HuH-7 (cell line): ENCODE measurements around the gene CD8B2.
"Not testable (repeated sequence)": the region's sequence is repeated elsewhere in the genome, so short reads cannot be mapped to it uniquely, and the experiment has no call there.

Experiments used
- DNase-seq: peaks from one replicate; pipeline ENCODE4 v3.0.0; 2011; ENCODE audit warnings: low spot score

Gene CD8B2

DNA sequence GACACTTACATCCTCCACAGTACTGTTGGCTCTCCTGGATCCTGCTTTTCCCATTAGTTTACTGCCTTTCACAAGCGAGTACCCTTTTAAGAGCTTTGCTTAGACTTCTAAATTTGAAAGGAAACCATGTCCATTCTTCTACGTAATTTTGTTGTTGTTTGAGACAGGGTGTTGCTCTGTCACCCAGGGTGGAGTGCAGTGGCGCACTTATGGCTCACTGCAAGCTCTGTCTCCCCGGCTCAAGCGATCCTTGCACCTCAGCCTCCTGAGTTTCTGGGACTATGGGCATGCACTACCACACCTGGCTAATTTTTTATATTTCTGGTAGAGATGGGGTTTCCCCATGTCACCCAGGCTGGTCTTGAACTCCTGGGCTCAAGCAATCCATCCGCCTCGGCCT lies 24.8 kb downstream of the CD8B2 start:
- not testable (repeated sequence) for DNase-seq

DNA sequence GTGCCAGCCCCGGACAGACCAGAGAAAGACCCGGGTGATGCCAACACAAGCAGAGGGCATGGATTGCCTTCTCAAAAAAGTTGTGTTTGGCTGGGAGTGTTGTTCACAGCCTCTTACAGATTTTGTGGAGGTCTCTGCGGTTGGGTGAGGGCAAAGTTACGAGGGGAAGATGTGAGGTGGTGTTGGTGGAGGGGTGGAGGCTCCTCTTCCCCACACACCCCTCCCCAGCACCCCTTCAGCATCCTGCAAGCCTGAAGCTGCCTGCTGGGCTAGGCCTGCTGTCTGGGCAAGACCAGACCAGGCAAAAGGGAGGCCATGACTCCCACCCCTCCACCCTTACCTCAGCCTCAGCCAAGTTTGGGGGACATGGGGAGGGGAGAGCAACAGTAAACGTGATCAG lies 26.2 kb downstream of the CD8B2 start:
- DNase-seq, result not testable (repeated sequence)

DNA sequence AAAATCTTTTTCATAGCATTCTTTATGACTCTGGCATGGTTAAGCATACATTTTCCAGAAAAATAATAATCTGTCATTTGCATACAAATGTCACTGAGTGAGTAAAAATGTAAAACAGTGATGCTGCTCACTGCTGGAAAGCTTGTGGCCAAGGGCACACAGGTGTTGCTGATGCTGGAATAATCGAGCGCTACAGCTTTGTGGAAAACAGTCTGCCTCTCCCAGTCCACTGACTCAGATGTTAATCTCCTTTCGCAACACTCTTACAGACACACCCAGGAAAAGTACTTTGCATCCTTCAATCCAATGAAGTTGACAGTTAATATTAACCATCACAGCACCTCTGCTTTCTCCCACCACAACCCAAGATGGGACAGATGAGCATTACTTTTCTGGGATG lies 27.7 kb downstream of the CD8B2 start:
- DNase-seq, result not testable (repeated sequence)

DNA sequence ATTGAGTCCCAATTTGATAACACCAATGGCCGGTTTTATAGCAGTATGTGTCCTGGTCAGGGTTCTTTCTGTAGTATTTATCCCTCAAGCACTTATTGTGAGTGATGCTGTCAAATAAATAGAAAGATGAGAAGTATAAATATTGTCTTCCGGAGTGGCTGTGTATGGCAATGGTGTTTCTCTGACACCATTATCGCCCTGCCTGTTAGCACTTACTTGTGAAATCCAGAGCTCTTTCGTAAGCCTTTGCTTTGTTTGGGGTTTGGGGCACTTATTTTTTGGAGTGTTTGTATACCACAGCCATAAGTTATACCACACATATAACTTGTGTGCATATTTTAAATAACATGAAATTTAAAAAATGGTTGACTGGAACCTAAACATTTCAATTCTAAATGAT lies 29.3 kb downstream of the CD8B2 start:
- no peak for DNase-seq

DNA sequence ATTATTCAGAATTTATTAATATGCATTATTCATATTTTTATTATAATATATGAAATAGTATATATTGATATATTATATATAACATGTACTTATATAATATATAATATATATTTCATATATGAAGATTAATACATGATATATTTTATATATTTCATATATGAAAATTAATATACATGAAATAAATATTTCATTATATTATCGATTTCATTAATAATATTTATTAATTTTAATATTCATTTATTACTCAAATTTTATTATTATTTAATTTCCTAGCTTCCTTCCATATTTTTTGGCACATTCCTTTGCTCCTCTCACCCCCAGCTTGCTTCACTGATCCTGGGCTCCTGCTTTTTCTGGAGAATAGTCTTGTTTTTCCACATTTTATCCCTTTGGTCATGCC lies 29.7 kb downstream of the CD8B2 start:
- DNase-seq, result no peak

DNA sequence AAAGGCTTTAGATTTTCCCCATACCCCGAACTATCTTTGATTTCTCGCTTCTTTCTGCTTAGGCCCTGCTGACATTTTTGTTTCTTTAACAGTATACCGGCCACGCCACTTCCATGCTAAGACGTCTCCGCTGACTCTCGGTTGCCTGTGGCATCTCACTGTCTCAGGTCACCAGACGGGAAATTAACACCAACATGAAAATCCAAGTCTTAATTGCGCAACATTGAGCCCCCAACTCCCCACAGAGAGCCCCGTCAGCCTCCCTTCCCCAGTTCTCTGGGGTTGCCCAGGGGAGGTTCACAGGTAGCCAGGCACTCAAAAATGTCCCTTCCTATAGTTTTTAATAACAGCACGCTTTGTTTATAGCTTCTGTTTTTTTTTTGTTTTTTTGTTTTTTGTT lies 30.2 kb downstream of the CD8B2 start:
- no peak for DNase-seq

DNA sequence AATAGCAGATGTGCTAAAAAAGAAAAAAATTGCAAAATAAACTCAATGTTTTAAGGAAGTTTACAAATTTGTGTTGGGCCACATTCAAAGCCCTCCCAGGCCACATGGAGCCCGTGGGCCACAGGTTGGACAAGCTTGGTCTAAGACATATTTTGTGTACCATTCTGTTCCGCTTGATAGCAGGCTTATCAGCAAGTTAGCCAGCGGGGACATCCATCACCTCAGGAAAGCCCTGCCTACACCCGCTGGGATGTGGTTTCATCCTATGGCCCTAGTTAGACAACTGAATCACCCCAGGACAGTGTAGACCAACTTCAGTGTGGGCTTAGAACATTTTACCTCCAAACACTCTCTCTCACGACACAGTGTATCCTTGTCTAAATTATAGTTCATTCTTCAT lies 32.6 kb downstream of the CD8B2 start:
- no peak for DNase-seq

DNA sequence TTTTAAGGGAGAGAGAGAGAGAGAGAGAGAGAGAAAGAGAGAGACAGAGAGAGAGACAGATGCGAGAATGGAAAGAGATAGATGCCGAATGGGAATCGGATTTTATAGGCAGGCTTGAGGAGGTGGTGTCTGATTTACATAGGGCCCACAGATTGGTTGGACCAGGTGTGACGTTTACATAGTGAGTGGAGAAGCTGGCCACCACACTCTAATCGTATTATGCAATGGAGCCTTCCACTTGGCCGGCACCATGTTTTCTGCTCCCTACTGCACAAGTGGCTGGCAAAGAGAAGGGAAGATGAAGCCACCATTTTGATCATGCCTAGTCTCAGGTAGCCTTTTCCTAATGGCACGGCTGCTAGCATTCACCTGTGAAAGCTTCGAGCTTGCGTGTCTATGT lies 33.9 kb downstream of the CD8B2 start:
- no peak for DNase-seq

DNA sequence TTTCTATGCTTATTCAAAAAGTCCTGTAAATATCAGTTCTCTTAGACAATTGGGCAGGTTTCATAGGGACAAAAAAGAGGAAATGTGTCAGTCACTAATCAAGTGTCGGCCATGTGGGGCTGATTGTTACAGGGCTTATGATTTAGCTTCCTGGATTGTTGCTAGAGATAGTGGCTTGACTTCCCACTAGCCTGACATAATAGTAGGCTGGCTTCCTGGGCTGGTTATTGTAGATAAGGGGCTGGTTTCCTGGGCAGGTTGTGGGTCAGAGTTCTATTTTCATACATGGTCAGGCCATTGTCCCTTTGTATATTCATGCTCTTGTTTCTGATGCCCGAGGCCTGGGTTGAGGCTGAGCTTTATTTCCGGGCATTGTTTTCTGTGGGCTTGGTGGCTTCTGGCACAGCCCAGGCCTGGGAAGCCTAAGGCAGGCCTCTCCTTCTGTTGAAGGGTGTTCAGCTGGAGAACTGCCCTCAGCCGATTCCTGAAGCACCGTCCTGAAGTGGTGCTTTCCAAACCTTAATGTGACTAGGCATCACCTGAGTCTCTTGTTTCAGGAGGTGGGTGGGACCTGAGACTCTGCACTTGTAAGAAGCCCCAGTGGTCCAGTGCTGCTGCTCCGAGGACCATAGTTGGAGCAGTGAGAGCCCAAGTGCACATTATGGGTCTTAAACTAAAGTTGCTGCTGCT lies 37.0 kb downstream of the CD8B2 start:
- no peak for DNase-seq

DNA sequence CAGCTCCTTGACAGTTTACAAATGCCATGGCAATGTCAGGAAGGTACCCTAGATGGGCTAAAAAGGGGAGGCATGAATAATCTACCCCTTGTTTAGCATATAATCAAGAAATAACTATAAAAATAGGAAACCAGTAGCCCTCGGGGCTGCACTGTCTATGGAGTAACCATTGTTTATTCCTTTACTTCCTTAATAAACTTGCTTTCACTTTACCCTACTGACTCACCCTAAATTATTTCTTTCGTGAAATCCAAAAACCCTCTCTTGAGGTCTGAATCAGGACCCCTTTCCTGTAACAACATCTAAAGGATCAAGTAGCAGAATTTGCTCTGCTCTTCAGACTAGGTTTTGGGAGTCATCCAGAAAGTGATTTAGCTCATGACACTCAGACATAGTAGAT lies 43.7 kb downstream of the CD8B2 start:
- no peak for DNase-seq

DNA sequence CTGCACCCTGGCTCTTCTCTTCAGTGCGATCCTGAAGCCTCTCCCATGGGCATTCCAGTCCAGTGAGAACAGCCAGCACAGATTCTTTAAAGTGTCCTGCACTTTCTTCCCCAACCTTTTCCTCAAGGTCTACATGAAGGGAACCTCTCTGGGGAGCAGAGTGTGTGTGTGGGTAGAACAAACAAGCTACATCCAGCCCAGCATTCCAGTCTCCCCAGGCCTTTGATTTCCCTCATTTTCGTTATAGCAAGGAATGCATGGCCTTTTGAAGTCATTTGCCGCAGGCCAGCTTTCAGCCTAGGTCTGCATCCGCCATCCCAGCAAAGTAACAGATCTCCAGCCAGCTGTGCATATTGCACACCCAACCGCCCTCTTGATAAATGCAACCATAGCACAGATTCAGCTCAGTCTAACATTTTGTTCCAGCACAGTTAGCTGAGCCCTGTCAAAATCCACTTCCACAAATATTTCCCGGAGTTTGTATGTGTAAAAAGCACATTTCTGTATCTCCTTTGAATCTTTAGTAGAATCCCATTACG lies 44.6 kb downstream of the CD8B2 start:
- no peak for DNase-seq

DNA sequence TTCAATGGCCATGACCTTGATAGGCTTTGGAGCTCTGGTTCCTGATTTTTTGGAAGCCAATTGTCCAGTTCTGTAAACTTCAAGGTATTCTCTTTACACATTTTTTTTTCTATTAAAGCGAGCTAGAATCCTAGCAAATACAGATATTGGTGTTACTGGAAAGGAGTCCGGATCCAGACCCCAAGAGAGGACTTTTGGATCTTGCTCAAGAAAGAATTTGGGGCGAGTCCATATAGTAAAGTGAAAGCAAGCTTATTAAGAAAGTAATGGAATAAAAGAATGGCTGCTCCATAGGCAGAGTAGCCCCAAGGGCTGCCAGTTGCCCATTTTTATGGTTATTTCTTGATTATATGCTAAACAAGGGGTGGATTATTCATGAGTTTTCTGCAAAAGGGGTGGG lies 45.1 kb downstream of the CD8B2 start:
- no peak for DNase-seq

DNA sequence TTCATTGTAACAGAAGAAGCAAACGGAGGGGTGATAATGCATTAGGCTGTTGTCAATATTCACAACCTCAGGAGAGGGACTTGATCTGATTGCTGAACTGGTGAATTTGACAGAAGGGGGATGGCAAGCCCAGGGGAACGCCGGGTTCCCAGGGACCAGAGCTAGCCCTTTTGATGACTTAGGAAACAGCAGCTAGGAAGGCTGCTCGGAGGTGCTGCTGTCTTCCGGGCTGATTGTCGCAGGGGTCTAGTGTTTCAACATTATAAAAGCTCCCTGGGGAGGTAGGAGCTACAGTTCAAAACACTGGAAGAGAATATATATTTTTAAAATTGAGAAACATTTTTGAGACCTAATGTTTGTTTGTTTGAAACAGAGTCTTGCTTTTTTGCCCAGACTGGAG lies 47.3 kb downstream of the CD8B2 start:
- no peak for DNase-seq

DNA sequence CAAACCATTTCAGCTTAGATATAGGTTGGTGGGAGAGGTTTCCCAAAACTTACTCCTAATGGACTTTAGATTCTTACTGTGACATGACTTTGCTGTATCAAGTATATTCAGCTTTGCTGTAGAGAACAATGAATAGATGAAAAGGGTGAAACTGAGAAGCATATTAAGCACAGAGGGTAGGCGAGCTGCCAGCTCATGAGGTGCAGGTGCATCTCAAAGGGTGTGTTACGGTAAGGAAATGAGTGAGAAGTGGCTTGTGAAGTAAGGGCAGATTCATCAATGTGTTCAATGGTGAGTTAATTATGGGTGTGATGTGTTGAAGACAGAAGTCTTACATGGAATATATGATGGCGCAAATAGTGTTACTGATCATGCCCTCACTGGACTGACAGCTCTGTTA lies 49.3 kb downstream of the CD8B2 start:
- DNase-seq, result no peak

DNA sequence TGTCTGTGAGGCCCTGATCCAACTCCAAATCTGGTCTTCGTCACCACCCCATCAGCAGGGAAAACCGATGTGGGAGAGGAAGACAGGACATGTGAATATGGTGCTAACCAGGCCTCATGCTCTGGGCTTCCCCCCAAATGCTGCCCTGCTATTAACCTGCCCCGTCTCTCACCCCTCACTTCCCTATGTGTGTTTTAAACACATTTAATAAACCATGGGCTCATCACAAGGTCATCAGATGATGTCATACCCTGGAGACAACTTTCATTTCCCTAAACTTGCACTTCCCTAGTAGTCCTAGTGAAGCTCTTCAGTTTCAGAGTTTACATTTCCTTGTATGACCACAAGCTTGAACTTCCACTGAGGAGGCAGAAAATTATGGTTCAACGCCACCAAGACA lies 49.9 kb downstream of the CD8B2 start:
- DNase-seq, result no peak

DNA sequence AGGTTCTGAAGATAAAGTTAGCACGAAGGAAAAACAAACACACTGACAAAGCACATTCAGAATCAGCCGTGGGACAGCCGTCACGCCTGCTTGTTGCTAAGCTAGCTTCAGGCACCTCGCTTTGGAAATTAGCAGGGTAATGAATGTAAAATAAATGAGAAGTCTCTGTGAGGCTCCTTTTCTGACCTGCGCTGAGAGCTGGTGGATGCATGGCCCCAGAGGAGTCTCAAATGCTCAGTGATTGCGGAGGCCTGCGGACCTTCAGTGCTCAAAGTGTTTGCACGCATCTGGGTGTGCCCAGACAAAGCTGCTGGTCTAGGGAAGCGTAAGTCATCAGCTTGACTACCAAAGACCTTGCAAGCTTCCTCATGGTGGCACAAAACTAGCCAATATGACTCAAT lies 50.6 kb downstream of the CD8B2 start:
- no peak for DNase-seq

DNA sequence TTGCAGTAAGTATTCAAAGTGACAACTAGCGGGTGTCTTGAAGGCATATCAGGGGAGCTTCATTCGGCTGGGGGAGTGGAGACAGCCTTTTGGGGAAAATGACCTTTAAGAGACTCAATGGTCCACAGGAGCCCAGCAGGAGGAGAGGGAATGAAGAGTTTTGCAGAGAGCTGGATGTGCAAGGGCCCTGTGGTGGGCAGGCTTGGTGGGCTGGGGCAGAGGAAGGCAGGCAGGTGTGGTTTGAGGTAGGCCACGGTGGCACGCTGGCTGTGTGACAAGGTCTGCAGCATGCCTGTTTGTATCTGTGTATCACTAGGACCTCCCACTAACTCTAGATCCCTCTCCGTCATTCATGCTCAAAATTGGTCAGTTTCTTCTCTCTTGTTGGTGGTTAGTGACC lies 53.7 kb downstream of the CD8B2 start:
- DNase-seq, result no peak

DNA sequence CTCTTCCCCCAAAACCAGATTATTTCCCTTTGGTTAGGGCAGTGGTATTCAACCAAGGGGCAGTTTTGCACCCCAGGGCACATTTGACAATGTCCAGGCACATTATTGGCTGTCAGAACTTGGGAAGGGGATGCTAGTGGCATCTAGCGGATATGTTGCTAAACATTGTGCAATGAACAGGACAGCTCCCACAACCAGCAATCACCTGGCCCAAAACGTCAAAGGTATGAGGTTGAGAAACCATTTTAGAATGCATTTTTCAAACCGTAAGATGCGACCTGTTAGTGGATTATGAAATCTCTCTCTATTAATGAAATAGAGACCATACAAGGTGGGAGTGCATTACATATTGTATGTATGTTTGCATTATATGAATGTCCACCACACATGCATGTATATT lies 54.2 kb downstream of the CD8B2 start:
- DNase-seq, result no peak

DNA sequence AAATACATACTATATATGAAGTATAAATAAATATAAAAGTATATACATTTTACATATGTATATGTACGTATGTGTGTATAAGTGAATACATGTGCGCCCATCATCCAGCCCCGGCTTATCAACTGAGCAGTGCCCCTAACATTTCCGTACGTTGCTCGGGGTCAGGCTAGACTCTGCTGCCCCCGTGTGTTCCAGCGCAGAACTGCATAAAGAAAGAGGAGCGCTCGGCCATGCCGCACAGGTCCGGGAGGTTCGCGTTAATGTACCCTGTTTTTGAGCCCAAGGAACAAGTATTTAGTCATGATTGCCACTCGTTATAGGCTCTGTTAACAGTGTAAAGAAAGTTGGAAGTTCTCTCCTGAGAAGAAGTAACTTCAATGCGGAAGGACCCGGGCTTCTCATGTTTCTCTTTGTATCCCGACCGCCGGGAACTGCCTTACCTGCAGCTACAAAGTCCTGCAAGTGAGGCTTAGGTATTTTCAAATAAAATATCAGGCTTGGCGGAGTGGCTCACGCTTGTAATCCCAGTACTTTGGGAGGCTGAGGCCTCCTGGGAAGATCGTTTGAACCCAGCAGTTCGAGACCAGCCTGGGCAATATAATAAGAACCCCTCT lies 55.7 kb downstream of the CD8B2 start:
- DNase-seq, result peak; percentile 81

DNA sequence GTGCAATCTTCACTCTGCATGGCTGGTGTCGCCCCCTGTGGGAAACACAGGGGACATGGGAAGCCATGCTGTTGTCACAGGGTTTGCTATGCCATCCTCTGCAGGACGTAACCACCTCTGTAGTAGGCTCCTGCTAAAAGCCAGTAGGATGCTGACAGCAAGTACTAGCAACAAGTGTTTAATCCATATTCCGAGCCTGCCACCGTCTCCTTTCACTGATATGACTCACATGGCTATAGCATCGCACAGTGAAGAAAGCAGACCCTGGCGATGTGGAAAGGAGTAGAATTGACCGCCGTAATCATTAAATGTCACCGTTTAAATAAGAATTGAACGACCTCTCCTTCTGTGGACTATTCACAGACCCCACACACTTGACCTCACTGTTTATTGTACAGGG lies 57.8 kb downstream of the CD8B2 start:
- no peak for DNase-seq

DNA sequence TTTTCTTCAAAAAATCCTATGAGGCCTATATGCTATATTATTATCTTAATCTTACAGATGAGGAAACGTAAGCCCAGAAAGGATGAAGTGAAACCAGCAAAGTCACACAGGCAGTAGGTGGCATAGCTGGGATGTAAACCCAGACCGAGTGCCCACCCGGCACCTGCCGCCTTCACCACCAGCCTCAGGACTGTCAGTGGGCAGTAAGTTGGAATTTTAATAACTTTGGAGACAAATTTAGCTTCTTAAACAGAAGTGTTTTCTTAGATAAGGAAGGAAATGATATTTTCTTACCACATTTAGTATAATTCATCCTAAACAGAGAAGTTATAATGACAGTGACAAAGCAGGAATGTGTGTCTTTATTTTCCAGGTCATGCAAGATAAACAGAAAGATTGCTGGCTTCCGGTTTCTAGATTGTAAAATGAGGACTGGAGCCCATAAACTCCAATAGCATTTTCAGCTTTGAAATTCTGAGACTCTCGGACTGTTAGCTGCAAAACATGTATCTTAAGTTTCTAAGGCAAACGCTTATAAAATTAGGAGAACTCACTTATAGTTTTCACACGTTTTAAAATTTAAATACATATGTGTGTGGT lies 59.3 kb downstream of the CD8B2 start:
- no peak for DNase-seq

DNA sequence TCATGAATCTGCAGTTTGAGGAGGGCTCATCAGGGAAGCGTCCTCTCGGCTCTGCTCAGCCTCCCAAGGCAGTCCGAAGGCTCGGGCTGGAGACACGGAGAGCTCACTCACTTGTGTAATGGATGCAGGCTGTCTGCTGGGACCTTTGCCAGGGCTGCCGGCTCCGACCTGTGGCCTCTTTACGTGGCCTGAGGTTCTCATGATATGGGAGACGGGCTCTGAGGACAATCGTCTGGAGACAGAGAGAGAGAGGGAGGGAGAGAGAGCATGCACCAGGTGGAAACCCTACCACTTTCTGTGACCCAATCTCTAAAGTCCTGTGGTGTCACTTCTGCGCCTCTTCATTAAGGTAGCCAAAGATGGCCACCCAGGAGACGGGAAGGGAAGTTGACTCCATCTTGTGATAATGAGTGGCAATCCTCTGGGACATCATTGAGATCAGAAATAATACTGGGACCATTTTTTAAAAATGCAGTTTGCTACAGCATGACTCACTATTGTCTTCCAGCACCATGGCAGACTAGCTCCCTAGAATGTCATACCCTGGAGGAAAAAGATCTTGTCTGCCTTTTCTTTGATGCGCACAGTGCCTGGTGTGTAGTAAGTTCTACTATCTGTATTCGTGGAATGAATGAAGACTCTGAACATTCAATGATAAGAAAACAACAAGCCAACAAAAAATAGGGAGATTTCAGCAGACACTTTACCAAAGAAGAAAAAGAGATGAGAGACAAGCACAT lies 60.2 kb downstream of the CD8B2 start:
- no peak for DNase-seq
